Stimulated activated CD8-positive, alpha-beta memory T cell treated with anti-CD3 and anti-CD28 coated beads, Interleukin-15, amount 100 ng/mL, for 4 hours (primary cell): ENCODE data around the gene GRIP2.

ENCODE experiments used
- DNase-seq, 2 donors: peaks; one replicate each; pipeline ENCODE4 v3.0.0-alpha.2; 2020; ENCODE audit warnings: low read depth in 2 of 2

Gene GRIP2

DNA sequence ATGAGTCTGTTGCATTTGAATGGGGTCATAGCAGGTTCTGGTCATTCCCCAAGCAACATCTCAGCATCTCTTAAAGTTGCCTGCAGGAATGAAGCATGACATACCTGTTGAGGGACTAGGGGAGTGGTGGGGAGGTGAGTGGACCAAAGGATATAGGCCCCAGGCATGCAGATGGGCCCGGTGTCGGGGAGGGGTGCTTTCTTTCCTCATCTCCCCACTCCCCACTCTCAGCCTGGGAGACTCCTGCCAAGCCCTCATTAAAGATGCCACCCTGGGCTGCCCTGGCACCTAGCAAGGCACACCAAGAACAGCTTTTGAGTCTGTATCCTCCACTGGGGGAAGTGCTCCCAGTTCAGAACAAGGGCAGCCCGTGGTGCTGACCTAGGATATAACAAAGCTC is 54.2 kb downstream of the GRIP2 start:
- no peak for DNase-seq

DNA sequence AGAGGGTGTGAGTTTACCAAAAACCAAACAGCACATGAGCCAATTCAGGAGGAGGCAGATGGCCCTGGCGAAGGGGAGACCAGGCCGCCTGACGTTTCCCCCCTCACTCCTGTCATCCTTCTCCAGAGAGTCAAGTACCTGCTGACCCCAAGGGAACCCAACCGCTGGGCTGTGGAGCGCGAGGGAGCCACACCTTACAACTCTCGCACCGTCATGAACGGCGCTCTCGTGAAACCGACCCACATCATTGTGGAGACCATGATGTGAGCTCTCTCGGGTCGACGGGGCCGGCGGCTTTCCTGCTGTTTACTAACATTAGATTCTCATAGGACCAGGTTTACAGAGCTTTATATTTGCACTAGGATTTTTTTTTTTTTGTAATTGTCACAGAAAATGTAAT is 55.4 kb downstream of the GRIP2 start:
- DNase-seq: no peak

DNA sequence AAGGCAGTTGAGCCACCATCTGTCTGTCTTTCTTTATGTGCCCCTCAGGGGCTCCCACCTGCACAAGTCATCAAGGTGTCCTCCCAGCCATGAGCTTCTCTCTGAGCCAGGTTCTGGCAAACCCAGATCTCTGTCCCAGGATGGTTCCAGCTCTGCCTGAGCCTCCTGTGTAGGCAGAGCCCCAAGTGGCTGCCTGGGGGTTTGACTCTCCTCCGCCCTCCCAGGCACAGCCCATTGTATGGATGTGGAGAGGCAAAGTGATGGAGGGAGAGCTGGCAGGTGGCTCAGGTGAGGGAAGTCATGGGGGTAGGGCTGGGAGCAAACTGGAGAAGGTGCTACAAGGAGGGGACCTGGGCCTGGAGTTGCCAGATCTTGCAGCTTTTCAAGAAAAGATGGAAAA is 56.9 kb downstream of the GRIP2 start:
- no peak for DNase-seq

DNA sequence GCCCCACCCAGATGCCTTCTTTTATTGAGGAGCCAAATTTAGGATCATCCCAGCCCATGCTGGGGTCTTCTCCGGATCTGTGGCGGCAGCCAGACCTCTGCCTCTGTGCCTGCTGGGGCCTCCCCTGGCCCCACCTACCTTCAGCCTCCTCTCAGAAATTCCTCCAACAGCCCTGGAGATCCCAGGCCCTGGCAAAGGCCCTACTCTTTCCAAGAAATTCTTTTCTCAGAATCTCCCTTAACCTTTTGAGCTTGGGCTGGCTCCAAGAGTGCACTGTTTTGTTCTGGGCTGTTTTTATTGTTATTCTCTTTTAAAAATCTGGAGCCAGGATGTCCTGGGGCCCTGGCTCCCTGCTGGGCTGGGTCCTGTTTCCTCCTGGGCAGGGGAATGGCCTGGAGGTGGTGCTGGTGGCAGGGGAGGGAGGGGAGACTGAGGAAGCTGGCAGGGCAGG is 57.8 kb downstream of the GRIP2 start:
- DNase-seq: no peak

DNA sequence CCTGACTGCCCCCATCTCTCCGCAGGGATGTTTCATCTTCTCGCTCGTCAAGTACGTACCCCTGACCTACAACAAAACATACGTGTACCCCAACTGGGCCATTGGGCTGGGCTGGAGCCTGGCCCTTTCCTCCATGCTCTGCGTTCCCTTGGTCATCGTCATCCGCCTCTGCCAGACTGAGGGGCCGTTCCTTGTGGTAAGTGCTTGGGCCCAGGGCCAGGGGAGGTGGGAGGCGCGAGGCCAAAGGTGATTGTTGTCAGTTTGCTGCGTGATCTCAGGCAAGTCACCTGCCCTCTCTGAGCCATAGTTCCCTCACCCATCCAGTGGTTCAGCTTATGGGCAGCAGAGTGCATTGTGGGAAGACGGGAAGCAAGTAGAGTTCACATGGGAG is 58.5 kb downstream of the GRIP2 start:
- no peak for DNase-seq

DNA sequence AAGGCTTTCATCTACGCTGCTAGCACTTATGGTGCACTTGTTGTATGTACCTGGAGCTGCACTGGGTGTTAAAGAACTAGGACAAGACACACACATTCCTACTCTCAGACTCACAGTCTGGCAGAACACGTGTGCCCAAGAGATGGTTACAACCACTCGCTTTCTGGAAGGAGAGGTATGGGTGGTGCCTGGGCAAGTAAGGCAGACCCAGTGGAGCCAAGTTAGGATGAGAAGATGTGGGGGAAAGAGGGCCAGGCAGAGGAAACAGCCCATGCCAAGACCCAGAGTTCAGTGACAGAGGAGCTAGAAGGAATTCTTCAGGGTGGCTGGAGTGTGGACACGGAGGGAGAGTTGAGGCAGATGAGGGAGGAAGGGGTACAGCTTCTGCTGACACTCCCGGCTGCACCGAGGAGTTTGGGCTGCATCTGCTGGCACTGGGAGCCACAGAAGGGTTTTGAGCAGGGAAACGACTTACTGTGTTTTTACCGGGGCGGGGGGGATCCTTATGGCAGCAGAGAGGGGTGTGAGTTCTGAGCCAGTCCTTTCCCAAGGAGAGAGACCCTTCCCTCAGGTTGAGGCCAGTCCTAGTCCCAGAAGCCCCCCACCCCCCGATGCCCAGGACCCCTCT is 59.0 kb downstream of the GRIP2 start:
- no peak for DNase-seq

DNA sequence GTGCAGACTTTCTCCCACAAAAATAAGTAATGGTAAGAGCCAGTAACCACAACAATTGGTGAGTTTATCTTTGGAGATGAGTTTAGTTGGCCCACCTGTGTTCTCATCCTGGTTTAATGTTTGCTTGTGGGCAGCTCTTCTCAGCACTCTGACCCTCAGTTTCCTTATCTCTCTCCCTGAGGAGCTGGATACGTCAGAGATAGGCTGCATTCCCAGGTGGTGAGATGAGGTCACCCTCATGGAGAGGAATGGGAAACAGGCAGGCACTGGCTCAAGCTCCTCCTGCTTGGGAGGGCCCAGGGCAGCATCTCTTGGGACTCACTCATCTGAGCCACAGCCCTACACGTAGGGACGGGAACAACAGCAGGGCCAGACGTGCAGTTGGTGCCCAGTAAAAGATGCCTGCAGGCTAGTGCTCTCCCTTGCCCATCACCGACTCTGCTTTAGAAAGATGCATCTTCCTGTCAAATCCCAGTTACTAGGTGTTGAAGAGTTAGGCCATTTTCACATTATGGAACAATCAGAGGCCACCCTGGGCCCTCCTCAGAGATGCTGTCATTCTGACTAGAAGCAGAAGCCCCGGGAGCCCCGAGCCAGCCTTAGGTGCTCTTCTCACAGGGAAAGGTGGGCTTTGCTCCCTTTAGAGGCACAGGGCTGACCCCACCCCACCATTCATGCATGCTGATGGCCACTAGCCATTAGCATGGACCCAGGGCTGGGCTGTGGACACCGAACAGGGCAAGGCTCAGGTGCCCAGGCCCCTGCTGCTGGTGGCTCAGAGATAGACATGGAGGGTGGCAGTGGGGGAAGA is 59.7 kb downstream of the GRIP2 start:
- DNase-seq: no peak

DNA sequence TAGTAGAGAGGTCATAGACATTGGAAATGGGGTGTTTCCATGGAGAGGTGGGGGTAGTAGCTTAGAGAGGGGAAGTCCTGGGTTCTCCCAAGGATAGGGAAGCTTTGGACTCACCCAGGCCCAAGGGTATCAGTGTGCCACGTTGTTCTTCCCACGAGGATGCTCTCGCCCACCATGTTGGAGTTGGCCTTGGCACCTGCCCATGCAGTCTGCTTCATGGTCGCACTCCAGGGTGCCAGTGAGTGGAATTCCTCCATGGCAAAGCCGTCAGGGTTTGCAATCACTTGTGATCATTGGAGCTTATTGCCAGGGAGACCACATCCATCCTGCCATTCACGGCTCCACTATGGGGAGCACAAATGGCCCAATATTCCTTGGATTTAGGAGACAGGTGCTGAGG is 60.6 kb downstream of the GRIP2 start:
- DNase-seq: no peak

DNA sequence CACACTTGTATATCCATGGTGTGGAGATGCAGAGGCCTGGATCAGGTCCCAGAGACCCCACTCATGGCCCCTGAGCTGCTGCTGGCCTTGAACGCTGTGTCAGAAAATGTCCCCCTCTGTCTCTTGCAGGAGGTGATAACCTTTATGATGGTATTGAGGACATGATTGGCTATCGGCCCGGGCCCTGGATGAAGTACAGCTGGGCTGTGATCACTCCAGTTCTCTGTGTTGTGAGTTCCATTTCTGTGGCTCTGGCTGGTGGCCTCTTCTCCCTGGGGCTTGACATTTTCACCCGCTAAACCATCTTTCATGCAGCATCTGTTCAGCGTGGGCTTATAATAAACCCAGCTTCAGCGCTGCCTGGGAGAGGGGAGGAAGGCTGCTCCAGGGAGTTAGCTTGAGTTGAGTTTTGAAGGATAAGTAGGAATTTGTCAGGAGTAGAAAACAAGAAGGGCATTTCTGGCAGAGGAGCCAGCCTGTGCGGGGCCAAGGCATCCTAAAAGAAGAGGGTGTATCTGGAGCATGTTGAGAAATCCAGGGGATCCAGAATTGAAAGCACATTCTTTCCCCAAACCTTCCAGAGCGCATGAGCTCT is 61.1 kb downstream of the GRIP2 start:
- no peak for DNase-seq

DNA sequence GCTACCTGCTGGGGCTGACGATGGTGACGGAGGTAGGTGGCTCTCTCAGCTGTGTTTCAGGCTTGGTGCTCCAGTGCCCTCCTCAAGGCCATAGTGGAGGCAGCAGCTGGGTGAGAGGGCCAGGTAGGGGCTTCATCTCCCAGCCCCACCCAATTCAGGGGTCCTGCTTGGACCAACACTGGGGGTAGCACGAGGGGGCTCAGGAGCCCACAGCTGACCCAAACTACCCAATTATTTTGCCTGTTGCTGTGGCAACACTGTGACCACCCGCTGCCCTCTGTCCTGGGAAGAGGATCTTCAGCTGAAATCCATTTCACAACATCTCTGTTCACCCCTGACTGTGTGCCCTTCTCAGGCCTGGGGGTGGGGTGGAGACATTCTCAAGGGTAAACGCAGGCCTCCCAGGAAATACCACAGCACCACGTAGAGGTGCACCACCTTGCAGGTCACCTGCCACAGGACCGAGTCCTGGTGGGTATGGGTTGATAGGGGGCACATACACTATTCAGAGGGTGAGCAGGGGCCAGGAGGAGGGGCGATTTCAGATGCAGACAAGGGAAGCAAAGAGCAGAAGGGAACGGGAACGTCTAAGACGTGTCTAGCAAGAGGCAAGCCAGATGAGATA is 62.7 kb downstream of the GRIP2 start:
- DNase-seq: no peak

DNA sequence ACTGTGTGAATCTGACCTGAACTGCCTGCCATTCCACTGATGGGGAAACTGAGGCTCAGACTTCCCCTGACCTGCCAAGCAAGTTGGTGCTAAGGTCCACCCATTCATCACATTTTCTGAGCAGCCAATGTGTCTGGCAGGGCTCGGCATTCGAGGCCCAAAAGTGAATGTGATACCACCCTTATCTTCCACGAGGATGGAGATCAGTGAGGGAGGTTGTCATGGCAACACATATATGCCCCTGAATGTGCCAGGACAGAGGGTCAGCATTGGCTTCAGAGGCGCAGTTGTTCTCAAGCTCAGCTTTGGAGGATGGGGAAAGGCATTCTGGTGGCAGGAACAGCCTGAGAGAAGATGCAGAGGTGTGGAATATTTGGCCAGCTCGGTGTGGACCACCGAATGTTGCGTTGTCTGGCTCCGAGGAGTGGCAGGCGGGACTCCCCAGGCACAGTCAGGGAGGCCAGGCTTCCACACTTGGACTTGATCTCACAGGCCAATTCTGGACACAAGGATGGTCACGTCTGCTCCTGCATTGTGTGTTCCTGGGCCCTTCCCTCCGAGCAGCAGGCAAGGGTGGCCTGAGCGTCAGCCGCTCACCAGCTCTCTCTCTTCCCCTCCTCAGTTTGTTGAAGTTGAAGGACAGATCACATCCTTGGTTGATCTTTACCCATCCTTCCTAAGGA is 63.4 kb downstream of the GRIP2 start:
- DNase-seq: no peak

DNA sequence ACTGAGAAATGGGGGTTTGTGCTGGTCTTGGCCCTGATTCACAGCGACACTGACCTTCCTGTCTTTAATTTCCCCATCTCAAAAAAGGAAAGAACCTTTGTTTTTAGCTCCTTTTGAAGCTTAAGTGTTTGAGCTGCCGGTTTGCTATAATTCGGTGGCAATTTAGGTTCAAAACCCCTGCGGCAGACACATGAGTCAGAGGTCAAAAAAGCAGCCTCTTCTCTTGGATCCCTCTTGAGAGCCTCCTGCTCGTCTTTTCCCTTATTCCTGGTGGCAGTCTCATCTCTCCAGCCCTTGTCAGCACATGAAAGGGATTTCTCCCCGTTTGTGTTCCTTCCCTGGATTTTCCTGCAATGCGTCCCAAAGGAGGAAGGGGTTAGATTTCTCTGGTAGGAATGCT is 64.5 kb downstream of the GRIP2 start:
- no peak for DNase-seq

DNA sequence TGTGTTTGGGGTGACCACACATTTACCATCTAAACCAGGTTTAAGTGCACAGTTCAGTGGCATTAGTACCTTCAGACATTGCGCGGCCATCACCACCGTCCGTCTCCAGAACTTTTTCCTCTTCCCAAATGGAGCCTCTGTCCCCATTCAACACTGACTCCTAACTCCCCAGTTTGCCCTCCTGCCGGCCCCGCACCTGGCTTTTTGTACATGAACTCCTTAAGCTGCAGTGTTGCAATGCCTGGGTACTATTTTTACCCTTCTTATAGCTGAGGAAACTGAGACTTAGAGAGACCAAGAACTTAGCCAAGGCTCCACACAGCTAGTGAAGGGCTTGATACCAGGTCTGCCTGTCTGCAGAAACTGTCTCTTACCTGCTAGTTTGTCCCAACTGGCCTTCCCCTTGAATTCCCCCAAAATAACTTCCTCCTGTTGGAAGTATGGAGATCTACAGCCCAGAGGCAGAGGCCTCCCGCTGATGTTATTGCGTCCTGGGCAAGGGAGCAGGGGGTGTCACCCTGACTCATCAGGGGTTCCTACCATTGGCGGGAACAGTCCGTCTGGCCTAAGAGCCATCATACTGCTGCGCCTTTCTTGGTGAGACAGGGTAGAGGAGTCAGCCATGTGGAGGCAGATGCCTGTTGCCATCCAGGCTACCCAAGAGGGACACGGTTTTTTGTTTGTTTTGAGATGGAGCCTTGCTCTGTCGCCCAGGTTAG is 65.6 kb downstream of the GRIP2 start:
- no peak for DNase-seq

DNA sequence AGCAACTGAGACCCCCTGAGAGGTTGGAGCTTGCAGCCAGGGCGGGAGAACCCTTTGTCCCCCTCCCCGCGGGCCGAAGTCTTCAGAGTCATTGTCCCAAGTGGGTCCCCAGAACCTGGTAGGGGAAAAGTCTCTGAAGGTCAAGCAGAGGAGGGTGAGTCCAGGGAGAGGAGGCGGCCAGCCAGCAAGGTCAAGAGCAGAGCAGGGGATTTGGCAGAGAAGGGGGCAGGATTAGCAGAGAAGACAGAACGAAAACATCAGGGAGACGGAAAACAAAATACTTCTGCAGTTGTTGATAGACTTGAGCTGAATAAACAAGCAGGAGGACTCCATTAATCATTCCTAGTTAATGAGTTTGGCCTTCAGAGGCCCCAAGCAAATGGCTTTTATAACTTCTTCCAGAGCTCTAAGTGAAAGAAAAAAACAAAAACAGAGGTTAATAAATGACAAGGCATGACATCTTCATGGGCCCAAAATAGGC is 66.7 kb downstream of the GRIP2 start:
- DNase-seq: no peak

DNA sequence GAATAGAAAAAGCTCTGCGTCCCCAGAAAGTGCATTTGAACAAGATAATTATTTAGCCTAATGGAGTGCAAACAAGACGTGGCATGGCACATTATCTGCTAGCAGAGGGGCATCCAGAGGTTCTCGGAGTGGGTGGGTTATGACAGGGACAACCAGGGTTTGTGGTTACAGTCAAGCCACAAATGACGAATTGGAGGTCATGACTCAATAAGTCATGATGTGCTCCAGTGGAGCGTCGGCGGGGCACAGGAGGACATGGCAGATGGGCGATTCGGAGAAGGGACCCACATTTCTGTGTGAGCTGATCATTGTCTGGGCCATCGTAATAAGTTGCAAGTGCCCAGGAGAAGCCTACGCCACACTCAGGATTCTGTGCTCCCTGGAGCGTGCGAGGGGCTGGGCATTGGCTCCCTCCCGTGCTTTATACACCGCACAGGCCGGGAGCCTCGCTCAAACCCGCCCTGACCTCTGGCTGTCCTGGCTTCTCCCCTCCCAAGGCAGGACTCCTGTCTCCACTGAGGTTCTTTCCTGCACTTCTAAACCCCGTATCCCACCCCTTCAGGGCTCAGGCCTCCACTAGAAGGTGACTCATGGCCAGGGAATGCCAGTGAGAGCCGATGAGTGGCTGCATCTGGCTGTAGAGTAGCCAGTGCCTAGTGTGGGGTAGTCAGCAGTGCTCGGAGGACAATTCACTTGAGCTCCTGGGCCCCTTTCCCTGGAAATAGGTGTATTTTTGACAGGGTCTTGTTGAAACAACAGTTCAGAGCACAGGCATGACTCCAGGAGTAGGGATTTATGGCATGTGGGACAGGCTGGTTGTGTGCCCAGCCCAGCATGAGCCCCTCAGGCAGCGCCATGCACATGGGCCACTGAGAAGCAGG is 67.4 kb downstream of the GRIP2 start:
- no peak for DNase-seq

DNA sequence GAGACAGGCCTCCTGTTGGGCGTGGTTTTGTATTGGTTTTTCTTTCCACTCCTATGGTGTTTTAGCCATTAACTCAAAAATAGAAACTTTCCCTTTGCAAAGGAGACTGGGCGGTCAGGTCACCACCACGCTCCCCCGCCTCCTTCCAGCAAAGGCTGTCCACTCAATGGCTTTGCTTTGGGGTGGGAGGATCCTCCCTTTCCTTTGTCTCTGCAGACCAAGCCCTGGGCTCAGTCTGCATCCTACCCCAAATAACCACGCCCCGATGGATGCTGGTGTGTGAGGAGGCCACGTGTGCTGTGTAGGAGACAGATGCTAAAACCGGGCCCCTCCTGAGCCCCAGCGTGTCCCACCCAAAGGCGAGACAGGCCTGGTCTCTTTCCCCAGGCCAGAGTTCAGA is 68.5 kb downstream of the GRIP2 start:
- DNase-seq: no peak

DNA sequence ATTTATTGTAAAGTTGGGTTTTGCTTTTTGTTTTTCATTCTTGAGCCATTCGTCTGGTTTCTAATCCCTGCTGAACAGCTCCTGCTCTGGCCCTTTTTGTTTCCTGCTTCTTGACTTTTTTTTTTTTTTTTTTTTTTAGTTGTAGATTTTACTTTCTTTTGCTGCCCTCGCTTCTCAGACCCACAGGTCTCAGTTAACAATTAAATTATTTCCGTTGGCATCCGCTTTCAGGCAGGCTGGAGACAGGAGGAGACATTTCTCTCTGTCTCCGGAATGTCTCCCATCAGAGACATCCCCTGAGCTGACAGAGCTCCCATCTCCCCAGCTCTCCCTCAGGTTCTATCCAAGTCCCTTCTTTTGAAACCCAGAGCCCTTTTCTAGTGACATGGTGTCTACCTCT is 69.1 kb downstream of the GRIP2 start:
- no peak for DNase-seq

DNA sequence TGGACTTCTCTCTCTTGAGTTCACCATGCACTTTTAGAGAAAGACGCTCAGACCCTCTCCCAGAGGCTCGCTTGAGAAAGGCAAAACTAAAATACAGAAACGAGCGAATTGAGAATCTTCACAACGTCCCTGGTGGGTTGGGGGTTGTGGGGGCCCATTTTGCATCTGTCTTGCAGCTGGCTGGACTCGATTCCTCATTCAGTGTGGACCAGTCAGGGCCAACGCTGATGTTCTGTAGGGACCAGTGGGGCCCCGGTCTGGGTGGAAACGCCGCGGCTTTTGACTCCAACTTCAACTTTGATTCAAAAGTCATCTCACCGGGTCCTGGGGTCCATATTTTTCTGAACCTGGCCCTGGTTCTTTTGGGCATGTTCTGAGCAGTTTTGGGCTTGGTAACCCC is 69.7 kb downstream of the GRIP2 start:
- DNase-seq: no peak

DNA sequence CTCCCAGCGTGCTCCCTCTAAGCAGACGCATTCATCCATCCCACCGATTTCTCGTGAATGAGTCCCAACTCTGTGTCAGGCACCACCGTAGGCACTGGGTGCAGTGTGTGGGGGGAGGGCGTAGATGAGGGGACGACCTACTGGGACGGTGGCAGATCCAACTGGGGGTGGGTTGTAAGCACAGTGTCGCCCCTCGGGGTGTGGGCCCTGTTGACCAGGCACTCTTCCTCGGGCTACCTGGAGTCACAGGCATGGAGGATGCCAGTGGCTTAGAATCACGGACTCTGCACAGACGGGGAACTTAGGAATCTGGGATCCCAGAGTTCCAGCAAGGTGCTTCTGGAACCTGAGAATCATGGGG is 71.5 kb downstream of the GRIP2 start:
- no peak for DNase-seq
